GM12873 (cell line): Measurements from ENCODE around the gene FHDC1.

Experiments
- TF ChIP-seq, protein P1 (sequence below): IDR thresholded peaks from 2 replicates; pipeline ENCODE4 v1.5.1; 2012; ENCODE audit warnings: low read depth, mild to moderate bottlenecking, moderate library complexity, low read length, control low read depth; ENCODE audit not compliant: insufficient read depth; ENCODE audit errors: missing control alignments

The FHDC1 gene

DNA sequence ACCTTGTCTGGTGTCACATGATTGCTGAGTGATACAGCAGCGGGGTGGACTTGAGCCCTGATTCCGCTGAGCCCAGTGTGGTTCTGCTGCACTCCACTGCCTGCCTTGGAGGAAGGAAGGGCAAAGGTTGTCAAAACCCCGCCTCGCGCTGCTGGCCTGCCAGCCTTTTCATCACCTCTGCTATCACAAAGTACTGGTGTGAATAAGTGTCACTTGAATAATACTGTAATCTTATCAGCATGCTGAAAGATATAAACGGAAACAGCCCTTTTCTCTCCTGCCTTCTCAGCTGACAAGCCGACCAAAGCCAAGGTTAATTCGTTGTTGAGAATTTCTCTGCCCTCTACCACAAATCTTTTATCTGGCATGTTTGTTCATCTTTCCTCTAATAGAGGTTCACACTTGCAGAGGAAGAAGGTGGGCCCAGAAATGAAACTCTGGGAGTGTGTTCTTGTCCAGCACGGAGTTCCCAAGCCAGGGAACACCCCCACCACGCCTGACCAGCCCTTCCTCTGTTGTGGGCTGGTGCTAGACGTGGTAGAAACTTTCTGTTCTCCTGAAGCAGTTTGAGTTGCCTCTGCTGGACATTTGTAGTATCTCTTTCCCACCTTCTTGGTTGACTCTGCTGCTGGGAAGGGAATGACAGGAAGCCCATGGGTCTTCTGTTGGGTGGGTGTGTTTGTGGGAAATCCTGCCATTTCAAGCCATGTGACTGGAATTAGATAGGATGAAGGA lies 21.5 kb downstream of the FHDC1 start:
- TF ChIP-seq, protein P1, sequence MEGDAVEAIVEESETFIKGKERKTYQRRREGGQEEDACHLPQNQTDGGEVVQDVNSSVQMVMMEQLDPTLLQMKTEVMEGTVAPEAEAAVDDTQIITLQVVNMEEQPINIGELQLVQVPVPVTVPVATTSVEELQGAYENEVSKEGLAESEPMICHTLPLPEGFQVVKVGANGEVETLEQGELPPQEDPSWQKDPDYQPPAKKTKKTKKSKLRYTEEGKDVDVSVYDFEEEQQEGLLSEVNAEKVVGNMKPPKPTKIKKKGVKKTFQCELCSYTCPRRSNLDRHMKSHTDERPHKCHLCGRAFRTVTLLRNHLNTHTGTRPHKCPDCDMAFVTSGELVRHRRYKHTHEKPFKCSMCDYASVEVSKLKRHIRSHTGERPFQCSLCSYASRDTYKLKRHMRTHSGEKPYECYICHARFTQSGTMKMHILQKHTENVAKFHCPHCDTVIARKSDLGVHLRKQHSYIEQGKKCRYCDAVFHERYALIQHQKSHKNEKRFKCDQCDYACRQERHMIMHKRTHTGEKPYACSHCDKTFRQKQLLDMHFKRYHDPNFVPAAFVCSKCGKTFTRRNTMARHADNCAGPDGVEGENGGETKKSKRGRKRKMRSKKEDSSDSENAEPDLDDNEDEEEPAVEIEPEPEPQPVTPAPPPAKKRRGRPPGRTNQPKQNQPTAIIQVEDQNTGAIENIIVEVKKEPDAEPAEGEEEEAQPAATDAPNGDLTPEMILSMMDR = peak; percentile 3

DNA sequence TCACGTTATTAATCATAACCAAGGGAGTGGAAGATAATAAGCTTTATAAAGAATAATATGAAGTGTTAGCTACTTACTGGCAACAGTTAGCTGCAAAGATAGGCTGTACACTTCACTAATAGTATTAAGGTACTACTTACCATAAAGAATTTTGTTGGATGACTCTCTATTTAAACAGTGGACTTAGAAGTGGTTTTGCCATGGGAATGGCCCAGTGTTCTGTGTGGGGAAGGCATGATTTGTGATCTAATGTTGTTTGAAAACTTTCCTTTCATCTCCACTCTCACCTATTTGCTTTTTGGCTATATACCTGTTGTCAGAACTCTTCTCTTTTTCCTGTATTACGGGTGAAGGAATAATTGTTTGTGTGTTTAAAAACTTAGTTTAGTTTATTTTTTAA lies 23.0 kb downstream of the FHDC1 start:
- TF ChIP-seq, protein P1 = no peak

DNA sequence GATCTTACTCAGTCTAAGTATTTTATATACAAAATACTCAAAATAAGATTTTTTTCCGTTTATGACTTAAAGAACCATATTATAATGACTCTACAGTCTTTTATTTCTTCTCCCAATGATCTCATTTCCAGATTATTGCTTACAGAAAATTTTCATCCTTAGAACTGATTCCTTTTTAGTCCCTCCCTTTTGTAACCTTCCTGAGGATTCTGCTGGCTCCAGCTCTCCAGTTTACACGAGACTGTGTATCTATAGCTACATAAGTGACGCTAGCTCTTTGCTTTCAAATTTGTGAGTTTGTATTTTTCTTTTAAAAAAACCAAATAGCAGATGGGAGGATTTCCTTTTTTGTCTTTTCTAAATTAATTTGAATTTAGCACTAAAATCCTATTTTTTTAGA lies 24.0 kb downstream of the FHDC1 start:
- TF ChIP-seq, protein P1 = no peak

DNA sequence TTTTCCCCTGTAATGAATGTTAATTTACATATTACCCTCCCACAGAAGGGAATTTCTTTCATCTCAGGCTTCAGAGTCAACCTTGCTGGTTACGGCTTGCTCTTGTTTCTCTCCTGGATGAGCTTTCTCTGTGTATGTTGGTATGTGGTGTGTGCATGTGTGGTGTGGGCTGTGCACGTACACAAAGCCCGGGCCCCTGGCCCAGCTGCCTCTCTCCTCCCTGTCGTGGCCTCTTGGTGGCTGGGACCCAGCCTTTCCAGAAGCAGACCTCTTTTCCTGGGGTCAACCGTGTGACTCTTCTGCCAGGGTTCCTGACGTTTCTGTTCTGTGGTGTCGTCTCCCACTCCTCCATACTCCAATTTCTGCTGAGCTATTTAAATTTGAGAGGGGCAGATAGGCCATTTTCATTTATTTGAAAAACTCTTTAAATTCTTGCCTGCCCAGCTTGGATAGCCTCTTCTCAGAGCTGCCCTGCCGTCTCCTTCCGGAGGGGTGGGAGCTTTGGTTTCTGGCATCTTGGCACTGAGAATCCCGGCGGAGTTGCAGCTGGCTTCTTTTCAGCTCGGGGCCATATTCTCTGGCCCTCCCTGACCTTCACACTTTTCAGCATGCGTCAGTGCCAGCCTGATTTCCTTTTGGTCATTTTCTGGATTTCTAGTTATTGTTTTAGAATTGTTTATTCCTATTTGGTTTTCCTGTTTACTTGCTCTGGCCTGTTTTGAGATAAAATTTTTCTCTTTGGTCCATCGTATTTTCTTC lies 25.1 kb downstream of the FHDC1 start:
- TF ChIP-seq, protein P1 = no peak

DNA sequence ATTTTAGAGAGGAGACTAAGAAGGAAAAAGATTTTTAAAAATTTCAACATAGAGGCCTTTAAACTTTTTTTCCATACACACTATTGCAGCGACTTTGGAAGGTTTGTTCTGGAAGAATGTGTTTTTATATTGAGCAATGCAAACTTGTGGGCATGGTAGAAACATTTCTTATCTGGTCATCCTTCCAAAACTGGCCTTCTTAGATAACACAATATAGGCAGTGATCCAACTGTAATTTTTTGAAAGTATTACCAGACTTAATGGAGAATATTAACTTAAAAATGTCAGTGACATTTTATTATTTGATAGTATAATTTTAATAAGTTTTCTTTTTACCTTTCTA lies 25.6 kb downstream of the FHDC1 start:
- TF ChIP-seq, protein P1 = no peak

DNA sequence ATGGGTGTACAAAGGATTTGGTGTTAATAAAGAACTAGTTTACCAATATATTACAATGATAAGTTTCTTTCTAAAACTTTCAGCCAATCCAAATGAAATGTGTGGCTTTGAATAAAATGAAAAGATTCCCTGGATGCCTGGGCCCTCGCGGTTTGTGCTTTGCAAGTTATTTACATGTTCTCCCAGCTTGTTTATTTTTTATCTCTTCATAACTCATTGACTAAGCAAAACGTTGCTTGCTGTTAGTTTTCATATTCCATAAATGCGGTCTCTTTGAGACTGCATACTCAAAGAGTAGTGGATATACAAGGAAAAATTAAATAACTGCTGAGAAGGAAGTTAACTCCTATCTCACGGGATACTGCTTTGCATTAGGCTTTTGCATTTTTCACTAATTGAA lies 26.0 kb downstream of the FHDC1 start:
- TF ChIP-seq, protein P1 = no peak

DNA sequence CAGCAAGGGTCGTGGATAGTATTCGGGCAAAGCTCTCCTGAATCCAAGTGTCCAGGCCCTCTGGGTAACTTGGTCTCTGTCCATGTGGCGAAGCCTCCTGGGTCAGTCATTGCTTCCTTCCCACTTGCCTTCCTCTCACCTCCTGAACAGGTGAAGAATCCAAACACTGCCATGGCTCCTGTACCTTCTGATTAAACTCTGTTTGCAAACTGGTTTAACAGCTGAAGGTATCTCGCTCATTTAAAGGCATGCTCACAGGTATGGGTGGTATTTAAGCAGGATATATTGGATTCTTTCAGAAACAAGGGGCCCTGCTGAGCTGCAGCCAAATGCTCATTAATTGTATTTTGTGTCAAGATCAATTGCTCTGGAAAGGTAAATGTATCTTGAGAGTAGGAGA lies 28.2 kb downstream of the FHDC1 start:
- TF ChIP-seq, protein P1 = no peak
